Stimulated activated memory B cell treated with anti-CD40 and anti-IgM and Interleukin-4, amounts not matched to agents 10 μg/mL and 1 μg/mL and 100 μg/mL, for 72 hours (primary cell): ENCODE measurements around the gene TMEM143.
"Not testable (repeated sequence)": the region's sequence is repeated elsewhere in the genome, so short reads cannot be mapped to it uniquely, and the experiment has no call there.

ENCODE experiments used
- ATAC-seq: fragments of 150-1000 bp; cut with Tn5 transposase; 2 replicates; pipeline ENCODE4 v1.10.0; 2021
- H3K27ac Mint-ChIP-seq: one replicate; pipeline ENCODE4 v1.8.0; 2022; ENCODE audit warnings: mild to moderate bottlenecking, mixed read lengths
- H3K27me3 Mint-ChIP-seq: one replicate; pipeline ENCODE4 v1.8.0; 2022; ENCODE audit warnings: mixed read lengths
- H3K36me3 Mint-ChIP-seq: one replicate; pipeline ENCODE4 v1.8.0; 2022; ENCODE audit warnings: mixed read lengths
- H3K4me1 Mint-ChIP-seq: one replicate; pipeline ENCODE4 v1.8.0; 2022; ENCODE audit warnings: mixed read lengths
- H3K4me3 Mint-ChIP-seq: one replicate; pipeline ENCODE4 v1.8.0; 2022; ENCODE audit warnings: mild to moderate bottlenecking, moderate library complexity, mixed read lengths
- H3K9me3 Mint-ChIP-seq: one replicate; pipeline ENCODE4 v1.8.0; 2022; ENCODE audit warnings: mixed read lengths

TMEM143 gene

DNA sequence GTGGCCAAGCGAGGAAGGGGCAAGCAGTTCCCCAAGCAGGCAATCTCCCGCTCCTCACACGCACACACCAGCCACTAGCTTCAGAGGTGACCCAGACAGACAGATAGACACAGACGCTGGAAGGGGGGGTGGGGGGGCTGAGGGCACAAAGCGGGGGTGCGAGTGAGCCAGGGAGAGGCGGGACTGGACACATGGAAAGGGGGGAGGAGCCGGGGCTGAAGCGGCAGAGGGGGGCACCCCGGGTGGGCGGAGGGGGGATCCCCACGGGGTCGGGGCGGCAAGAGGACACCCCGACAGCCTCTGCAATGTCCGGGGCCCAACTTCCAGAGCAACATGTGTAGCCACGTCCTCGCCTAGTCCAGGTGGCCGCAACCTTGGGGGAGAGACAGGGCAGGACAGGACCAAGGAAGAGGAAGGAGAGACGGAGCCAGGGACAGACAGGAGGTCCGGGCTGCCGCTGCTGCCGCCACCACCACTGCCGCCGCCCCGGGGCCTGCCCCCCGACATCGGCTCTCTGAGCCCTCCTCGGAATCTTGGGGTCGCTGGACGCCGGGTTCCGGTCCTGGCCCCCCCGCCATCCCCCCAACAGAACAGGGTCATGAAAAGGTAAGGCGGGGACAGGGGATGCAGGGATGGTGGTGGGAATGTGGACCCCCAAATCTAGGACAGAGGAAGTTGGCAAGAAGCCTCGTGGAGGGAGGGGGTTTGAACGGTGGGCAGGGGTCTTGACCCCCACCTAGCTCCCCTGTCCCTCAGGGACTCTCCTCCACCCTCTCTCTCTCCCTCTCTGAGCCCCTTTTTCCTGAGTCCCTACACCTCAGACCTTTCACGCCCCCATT, 30.8 kb upstream of the TMEM143 start:
- Mint-ChIP-seq H3K4me1 (peaks cover 70% of the 10 kb centered on the region), H3K27ac (peak overlapping the region; percentile 8), H3K27me3 (peaks cover 57% of the 10 kb centered on the region), H3K9me3 (peaks cover 6% of the 10 kb centered on the region), H3K36me3 (no peaks in the 10 kb centered on the region), H3K4me3 (peak overlapping the region; percentile 49)
- no peak for ATAC-seq

DNA sequence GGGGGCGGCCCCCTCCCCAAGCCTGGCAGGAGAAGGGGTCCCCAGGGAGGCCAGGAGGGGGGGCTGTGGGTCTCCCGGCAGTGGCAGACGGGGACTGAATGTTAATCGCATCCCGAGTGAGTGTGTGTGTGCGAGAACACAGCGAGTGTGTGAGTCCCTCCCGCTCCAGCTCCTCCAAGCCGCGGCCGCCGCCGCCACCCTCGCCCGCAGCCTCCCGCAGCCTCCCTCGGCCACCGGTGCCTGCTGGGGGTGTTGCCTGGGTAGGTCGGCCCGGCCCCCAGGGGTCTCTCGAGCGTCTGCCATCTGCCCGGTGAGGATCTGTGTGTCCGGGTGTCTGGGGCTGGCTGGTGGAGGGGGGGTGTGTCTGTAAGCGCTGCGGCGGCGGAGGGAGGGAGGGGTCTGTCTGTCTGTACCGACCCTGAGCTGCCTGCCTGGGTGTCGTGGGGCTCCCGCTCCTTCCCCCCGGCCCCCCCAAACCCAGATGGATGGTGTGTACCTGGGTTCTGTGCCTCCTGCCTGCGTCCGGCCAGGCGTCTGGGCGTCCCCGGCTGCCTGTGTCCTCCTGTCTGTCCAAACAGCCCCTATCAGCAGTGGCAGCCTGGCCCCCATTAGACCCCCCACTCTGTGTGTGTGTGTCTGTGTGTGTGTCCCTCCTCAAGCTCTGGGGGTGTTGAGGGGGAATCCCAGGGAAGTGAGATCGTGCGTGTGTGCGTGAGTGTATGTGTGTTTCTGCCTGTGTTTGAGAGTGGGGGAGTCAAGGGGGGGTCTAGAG, 30.0 kb upstream of the TMEM143 start, which contains the start of gene GRIN2D:
Gene GRIN2D (plus strand): TSS at position 110 of the 772 bp plus-strand sequence. CDS start 4,725 bp downstream, outside the sequence.
- H3K27me3 Mint-ChIP-seq: peaks cover 57% of the 10 kb centered on the region

DNA sequence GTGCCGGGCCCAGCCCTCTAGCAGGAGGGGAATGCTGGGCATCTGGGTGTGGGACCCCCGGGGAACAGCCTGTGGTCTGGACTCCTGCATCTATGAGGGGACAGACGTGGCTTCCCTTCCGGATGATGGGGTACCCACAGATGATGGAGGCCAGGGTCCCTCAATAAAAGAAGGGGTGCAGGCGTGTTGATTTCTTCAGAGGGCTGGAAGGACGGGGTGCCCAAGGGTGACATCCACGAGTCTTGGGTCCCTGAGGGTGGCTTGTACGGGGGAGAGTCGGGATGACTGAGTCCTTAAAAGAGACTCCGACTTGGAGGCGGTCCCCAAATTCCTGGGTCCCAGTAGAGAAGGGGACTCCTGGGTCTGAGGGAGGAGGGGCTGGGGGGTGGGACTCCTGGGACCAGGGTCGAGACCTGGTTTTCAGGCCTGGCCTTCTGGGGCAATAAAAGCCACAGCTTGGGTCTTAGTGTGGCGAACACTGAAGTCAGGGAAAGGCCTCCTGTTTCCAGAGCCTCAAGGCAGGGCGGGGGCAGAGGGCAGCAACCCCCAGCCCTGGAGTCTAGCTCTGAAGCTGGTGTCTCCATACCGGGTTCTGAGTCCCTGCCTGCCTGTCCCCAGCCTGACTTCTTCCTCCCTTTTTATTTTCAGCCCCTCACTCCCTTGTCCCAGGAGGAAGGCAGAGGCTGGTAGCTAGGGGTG, 29.3 kb upstream of the TMEM143 start:
- Mint-ChIP-seq H3K9me3 (no peaks in the 10 kb centered on the region), H3K27ac (peak overlapping the region; percentile 96), H3K36me3 (peaks cover 9% of the 10 kb centered on the region), H3K4me3 (peak overlapping the region; percentile 34), H3K4me1 (peaks cover 67% of the 10 kb centered on the region), H3K27me3 (peaks cover 53% of the 10 kb centered on the region)
- no peak for ATAC-seq

More for the DNA sequence above, 30.0 kb upstream of the TMEM143 start, which contains the start of gene GRIN2D:
- peak within 1 kb of the TSS; percentile 49 for H3K4me3 Mint-ChIP-seq
- peaks cover 64% of the 10 kb centered on the region for H3K4me1 Mint-ChIP-seq
- H3K27ac Mint-ChIP-seq: peak within 1 kb of the TSS; percentile 96
- no peak for ATAC-seq
- H3K9me3 Mint-ChIP-seq: no peaks in the 10 kb centered on the region
- H3K36me3 Mint-ChIP-seq: peaks cover 2% of the 10 kb centered on the region

DNA sequence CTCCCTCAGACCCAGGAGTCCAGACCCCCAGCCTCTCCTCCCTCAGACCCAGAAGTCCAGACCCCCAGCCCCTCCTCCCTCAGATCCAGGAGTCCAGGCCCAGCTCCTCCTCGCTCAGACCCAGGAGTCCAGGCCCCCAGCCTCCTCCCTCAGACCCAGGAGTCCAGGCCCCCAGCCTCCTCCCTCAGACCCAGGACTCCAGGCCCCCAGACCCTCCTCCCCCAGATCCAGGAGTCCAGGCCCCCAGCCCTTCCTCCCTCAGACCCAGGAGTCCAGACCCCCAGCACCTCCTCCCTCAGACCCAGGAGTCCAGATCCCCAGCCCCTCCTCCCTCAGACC, 28.2 kb upstream of the TMEM143 start:
- H3K27me3 Mint-ChIP-seq: peaks cover 42% of the 10 kb centered on the region
- peak overlapping the region; percentile 96 for H3K27ac Mint-ChIP-seq
- H3K9me3 Mint-ChIP-seq, ATAC-seq: not testable (repeated sequence)
- peak overlapping the region; percentile 96 for H3K4me3 Mint-ChIP-seq
- H3K4me1 Mint-ChIP-seq: peaks cover 56% of the 10 kb centered on the region
- H3K36me3 Mint-ChIP-seq: peaks cover 14% of the 10 kb centered on the region

DNA sequence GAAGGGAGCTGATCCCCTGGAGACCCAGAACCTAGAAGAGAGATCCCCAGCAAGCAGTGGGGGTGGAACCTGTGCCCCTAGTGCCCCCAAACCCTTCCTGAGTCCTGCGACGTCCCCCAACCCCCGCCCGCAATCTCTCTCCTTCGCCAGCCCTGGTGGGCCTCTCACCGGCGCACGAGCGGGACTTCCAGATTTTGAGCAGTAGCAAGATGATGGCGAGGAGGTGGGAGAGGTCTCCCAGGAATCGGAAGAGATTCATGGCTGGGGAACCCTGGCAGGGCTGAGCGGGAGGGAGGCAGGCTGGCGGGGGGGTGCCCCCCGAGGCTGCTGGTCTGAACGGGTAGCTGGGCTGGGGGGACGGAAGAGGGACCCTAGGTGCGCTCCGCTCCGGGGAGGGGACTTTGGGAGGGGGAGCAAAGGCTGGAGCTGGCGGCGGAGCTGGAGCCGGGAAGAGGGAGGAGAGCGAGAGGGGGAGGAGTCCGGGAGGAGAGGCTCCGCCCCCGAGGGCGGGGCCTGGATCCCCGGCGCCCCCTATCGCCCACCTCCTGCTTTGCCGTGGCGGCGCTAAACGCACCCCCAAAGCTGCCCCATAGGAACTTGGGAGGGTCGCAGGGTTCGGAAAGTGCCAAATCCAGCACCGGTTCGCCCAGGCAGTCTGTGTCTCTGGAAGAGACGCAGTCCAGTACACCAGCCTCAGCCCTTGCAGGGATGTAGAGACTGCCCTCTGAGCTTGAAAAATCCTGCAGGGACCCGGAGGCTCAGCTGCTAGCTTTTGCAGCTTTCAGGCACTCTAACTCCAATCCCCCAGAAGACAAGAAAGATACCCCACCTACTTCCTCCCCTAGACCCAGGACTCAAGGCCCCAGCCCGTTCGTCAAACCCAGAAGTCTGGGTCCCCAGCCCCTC, 27.6 kb upstream of the TMEM143 start, which contains the start of gene KDELR1:
Gene KDELR1 (minus strand): TSS at position 452 of the 906 bp plus-strand sequence. CDS start 193 bp downstream, at position 259.
- Mint-ChIP-seq H3K9me3 (no peaks in the 10 kb centered on the region), H3K27ac (peak within 1 kb of the TSS; percentile 96), H3K27me3 (peaks cover 36% of the 10 kb centered on the region), H3K4me3 (peak within 1 kb of the TSS; percentile 96), H3K36me3 (peaks cover 14% of the 10 kb centered on the region), H3K4me1 (peaks cover 56% of the 10 kb centered on the region)
- ATAC-seq: peak; percentile 86

DNA sequence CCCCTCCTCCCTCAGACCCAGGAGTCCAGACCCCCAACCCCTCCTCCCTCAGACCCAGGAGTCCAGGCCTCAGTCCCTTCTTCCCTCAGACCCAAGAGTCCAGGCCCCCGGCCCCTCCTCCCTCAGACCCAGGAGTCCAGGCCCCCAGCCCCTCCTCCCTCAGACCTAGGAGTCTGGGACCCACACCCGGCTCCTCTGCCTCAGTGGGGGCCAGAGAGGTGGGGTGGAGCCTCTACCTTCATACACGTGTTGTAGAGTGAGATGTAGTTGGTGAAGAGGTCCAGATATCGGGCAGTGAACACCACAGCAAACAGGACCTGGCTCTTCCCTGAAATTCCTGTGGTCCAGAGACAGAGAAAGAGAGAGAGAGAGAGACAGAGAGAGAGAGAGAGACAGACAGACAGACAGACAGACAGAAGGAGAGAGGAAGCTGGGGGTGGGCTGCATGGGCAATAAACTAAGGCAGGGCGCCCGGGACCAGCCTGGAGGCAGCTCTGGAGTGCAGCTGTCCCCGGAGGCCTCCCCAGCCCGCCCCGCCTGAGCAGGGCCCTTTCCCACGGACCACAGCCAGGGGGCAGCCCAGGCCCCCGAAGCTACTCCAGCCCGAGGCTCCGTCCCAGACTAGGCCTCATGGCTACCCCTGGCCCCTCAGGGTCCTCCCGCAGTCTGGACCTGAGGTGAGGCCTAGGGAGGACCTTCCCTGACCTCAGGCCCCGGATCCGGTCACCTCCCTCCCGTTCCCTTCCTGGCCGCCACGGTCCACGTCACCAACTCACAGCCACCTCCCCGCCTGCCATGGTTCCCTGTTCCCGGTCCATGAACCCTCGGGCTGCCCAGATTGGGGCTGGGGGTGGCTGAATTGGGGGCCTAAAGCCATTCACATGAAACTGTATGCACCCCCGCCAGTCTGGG, 26.7 kb upstream of the TMEM143 start:
- peak overlapping the region; percentile 96 for H3K4me3 Mint-ChIP-seq
- no peaks in the 10 kb centered on the region for H3K9me3 Mint-ChIP-seq
- H3K36me3 Mint-ChIP-seq: peaks cover 23% of the 10 kb centered on the region
- H3K4me1 Mint-ChIP-seq: peaks cover 48% of the 10 kb centered on the region
- peak; percentile 72 for ATAC-seq
- peaks cover 27% of the 10 kb centered on the region for H3K27me3 Mint-ChIP-seq
- H3K27ac Mint-ChIP-seq: peak overlapping the region; percentile 96

DNA sequence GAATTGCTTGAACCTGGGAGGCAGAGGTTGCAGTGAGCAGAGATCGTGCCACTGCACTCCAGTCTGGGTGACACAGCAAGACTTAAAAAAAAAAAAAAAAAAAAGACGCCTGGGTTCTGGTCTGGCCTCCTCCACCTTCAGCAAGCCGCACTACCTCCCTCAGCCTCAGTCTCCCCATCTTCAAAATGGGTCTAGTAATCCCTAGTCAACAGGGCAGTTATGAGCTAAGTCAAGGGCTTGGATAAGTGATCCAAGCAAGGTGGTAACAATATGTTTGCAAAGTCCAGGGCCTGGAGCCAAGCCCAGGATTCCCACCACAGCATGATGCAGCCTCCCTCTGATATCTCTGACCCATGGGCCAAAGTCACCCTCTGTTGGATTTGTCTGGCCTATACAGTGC, 23.2 kb upstream of the TMEM143 start:
- Mint-ChIP-seq H3K36me3 (peaks cover 49% of the 10 kb centered on the region), H3K4me1 (peaks cover 20% of the 10 kb centered on the region), H3K9me3 (no peaks in the 10 kb centered on the region), H3K4me3 (no peak overlapping the region), H3K27me3 (no peaks in the 10 kb centered on the region), H3K27ac (no peak overlapping the region)
- ATAC-seq: no peak

DNA sequence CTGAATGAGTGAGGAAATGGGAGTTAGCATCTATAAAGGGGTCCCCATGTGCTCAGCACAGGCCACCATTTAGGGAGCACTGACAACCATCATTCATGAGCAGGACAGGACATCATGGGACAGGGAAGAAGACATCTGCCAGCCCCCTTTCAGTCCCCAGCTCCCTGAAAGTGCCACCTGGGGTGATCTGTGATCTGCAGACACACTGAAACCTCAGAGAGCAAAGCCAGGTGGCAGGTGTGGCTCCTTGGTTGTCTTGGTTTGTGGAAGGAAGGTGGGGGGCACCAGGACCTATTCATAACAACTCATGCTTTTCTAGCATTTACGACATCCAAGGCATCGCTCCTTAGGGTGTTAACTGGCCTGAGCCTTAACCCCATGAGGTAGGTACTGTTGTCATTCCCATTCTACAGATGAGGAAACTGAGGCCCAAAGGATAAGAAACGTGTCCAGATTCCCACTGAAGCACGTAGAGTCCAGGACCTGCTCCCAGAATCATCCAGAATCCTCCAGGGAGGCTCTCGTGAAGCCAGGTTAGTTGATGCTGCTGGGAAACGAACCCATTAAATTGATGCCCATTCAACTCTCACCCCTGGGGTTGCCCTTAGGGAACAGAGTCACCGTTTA, 21.8 kb upstream of the TMEM143 start:
- ATAC-seq: no peak
- Mint-ChIP-seq H3K9me3 (no peaks in the 10 kb centered on the region), H3K4me3 (no peak overlapping the region), H3K27me3 (no peaks in the 10 kb centered on the region), H3K27ac (no peak overlapping the region), H3K36me3 (peaks cover 55% of the 10 kb centered on the region), H3K4me1 (peaks cover 13% of the 10 kb centered on the region)

DNA sequence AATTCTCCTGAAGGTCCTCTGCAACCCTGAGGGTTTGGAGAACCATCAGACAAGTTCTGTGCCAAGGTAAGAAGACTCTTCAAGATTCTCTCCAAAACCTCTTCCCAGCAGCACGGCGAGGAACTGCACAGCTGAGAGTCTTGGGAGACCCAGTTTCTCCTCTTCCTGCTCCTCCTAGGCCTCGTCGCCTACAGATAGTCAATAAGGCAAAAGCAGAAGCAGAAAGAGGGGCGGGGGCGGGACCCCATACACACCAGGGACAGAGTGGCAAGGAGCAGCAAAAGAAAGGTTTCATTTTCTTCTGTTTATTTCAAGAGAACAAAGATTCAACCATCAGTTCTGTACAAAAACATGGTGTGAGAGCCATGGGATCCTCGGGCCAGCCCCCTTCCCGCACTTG, 18.5 kb upstream of the TMEM143 start:
- Mint-ChIP-seq H3K4me1 (no peaks in the 10 kb centered on the region), H3K27ac (no peak overlapping the region), H3K4me3 (no peak overlapping the region), H3K36me3 (peaks cover 40% of the 10 kb centered on the region), H3K9me3 (no peaks in the 10 kb centered on the region), H3K27me3 (no peaks in the 10 kb centered on the region)
- ATAC-seq: no peak

DNA sequence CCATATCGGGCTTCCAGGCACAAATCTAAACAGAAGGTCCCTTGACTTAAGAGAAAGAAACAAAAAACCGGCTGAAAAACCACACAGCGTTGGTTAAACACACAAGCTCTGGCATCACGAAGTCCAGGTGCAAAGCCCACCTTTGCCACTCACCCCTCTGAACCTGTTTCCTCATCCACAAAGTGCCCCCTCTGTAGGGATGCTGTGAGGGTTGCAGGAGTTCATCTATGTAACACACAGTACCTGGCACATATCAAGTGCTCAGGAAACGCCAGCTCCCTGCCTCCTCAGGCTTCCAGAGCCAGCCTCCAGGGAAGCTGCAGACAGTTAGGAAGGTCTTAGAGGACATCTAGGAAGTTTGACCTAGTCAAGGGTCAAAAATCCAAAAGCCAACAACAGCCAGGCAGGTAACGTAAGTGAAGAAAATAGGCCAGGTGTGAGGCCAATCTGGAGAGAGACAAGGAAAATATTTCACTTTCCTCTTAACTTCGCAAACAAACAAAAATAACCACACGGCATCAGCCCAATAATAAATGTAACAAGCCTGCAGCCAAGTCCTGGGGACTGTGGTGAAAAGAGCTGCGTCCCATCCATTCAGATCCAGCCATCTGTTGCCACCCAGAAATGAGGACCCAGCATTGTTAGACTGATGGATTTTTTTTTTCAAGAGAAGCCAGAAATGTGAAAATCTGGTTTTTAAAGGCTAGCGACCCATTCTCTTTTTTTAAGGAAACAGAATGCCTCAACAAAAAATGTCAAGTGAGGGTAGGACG, 17.6 kb upstream of the TMEM143 start:
- H3K27me3 Mint-ChIP-seq: peaks cover 2% of the 10 kb centered on the region
- ATAC-seq: no peak
- H3K9me3 Mint-ChIP-seq: no peaks in the 10 kb centered on the region
- H3K36me3 Mint-ChIP-seq: peaks cover 40% of the 10 kb centered on the region
- H3K27ac Mint-ChIP-seq: no peak overlapping the region
- H3K4me3 Mint-ChIP-seq: no peak overlapping the region
- no peaks in the 10 kb centered on the region for H3K4me1 Mint-ChIP-seq

DNA sequence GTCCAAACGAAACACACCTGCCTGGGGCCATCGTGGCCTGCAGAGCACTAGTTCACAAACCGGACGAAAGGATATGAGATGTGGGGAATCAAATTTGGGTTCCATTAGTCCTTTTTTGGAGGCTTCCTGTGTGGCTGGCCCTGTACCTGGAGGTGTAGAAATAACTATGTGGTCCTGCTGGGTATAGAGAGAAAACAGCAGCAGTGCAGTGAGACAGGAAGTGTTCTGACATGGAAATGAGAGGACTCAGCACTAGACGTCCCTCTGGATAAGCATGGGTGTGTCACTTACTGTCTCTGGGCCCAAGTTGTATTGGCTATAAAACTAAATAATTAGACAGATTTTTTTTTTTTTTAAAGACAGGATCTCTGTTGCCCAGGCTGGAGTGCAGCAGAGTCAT, 15.3 kb upstream of the TMEM143 start:
- Mint-ChIP-seq H3K36me3 (peaks cover 22% of the 10 kb centered on the region), H3K4me3 (no peak overlapping the region), H3K9me3 (no peaks in the 10 kb centered on the region), H3K27me3 (peaks cover 16% of the 10 kb centered on the region), H3K27ac (no peak overlapping the region), H3K4me1 (no peaks in the 10 kb centered on the region)
- no peak for ATAC-seq

DNA sequence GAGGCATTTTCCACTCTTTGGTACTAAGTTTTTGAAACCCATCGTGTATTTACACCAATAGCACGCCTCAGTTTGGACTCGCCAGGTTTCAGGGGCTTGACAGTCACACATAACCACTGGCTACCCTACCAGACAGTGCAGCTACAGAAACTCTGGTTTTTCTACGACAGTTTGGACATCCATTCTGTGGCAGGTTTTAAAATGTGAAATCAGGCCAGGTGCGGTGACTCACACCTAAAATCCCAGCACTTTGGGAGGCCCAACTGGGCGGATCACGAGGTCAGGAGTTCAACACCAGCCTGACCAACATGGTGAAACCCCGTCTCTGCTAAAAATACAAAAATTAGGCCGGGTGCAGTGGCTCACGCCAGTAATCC, 14.4 kb upstream of the TMEM143 start:
- no peak for ATAC-seq
- Mint-ChIP-seq H3K27me3 (peaks cover 25% of the 10 kb centered on the region), H3K9me3 (no peaks in the 10 kb centered on the region), H3K27ac (no peak overlapping the region), H3K4me3 (no peak overlapping the region), H3K36me3 (peaks cover 17% of the 10 kb centered on the region), H3K4me1 (no peaks in the 10 kb centered on the region)

DNA sequence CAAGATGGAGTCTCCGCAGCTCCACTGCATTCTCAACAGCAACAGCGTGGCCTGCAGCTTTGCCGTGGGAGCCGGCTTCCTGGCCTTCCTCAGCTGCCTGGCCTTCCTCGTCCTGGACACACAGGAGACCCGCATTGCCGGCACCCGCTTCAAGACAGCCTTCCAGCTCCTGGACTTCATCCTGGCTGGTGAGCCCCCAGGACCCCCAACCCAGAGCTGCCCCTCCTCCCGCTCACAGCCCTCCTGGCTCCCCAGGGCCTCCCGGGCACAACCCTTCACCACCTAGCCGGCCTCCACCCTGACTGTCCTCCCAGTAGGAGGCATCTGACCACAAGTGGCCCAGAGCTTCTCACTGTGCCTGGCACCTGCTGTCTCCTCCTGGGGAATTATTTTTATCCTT, 9.8 kb upstream of the TMEM143 start:
- H3K4me1 Mint-ChIP-seq: no peaks in the 10 kb centered on the region
- no peak overlapping the region for H3K4me3 Mint-ChIP-seq
- H3K36me3 Mint-ChIP-seq: no peaks in the 10 kb centered on the region
- no peaks in the 10 kb centered on the region for H3K9me3 Mint-ChIP-seq
- no peak overlapping the region for H3K27ac Mint-ChIP-seq
- no peak for ATAC-seq
- peaks cover 33% of the 10 kb centered on the region for H3K27me3 Mint-ChIP-seq
